ENCODE measurements around the gene MRPL10.

DNA sequence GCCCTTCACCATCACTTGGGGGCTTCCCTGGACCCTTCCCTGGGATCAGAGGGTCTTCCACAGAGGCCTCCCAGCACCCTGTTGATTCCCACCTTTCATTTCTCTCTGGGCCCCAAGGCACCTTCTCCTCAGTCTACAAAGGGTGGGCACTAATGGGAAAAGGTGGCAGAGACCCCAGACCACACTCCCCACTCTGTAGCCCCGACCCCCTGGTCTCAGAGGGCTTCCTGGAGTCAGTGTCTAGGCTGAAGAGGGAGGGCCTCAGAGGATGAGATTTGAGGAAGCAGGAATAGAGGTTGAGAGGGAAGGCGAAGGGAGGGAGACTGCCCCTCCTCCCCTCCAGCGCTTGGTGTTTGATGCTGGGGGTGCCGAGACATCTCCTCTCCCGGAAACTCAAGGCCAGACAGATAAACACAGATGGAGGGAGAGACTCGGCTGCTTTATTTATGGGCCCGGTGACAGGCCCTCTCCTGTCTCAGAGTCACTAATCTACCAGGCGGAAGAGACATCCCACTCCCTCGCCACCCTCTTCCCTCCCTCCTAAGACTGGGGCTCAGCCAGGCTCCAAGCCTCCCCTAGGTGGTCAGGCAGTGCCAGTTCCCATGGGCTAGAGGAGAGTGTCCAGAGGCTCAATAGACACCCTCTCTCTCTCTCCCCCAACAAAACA is 46.2 kb upstream of the MRPL10 start:
- TF ChIP-seq SUZ12 (IDR thresholded peaks at IDR 0.05; ENCODE audit: extremely low read depth, insufficient read depth, insufficient read length) (no peak), ZNF274 (IDR thresholded peaks at IDR 0.05; ENCODE audit: low read depth, low read length) (no peak)
